Kidney tubule cell (primary cell): Measurements from ENCODE around the gene SEL1L3.
"Not testable (repeated sequence)": the region's sequence is repeated elsewhere in the genome, so short reads cannot be mapped to it uniquely, and the experiment has no call there.

Experiments used
- DNase-seq: peaks from one replicate; pipeline ENCODE4 v3.0.0-alpha.2; 2018; ENCODE audit warnings: low spot score

Gene SEL1L3

GRCh38 chr4:25879587-25879986 lies 16.8 kb upstream of the SEL1L3 start:
- no peak for DNase-seq

- no peak for DNase-seq
Measured at GRCh38 chr4:25879091-25879584, 16.4 kb upstream of the SEL1L3 start.

GRCh38 chr4:25878676-25879075 lies 15.9 kb upstream of the SEL1L3 start:
- DNase-seq, result no peak

GRCh38 chr4:25875281-25875745 lies 12.5 kb upstream of the SEL1L3 start:
- DNase-seq, result no peak

- no peak for DNase-seq
Measured at GRCh38 chr4:25874655-25875054, 11.9 kb upstream of the SEL1L3 start.

GRCh38 chr4:25873632-25874129 lies 10.9 kb upstream of the SEL1L3 start:
- no peak for DNase-seq

- no peak for DNase-seq
Measured at GRCh38 chr4:25872851-25873631, 10.3 kb upstream of the SEL1L3 start.

- no peak for DNase-seq
Measured at GRCh38 chr4:25870081-25870480, 7.3 kb upstream of the SEL1L3 start.

GRCh38 chr4:25867781-25868294 lies 5.0 kb upstream of the SEL1L3 start:
- DNase-seq, result no peak

GRCh38 chr4:25866401-25866800 lies 3.6 kb upstream of the SEL1L3 start:
- DNase-seq, result not testable (repeated sequence)

- DNase-seq, result peak; percentile 98
Measured at GRCh38 chr4:25865586-25865985, 2.8 kb upstream of the SEL1L3 start.

- no peak for DNase-seq
Measured at GRCh38 chr4:25863831-25864418, 1.1 kb upstream of the SEL1L3 start.

GRCh38 chr4:25863347-25863784 lies 578 bp upstream of the SEL1L3 start:
- DNase-seq, result peak; percentile 54

- DNase-seq, result peak; percentile 49
Measured at GRCh38 chr4:25861951-25862410, 807 bp downstream of the SEL1L3 start.

- DNase-seq, result no peak
Measured at GRCh38 chr4:25861280-25861950, 1.4 kb downstream of the SEL1L3 start.

- DNase-seq, result no peak
Measured at GRCh38 chr4:25860586-25861279, 2.1 kb downstream of the SEL1L3 start.

GRCh38 chr4:25859429-25860148 lies 3.2 kb downstream of the SEL1L3 start:
- no peak for DNase-seq

- no peak for DNase-seq
Measured at GRCh38 chr4:25857851-25858400, 4.9 kb downstream of the SEL1L3 start.

GRCh38 chr4:25857403-25857802 lies 5.4 kb downstream of the SEL1L3 start:
- no peak for DNase-seq

GRCh38 chr4:25856756-25857155 lies 6.0 kb downstream of the SEL1L3 start:
- no peak for DNase-seq

GRCh38 chr4:25852103-25852502 lies 10.7 kb downstream of the SEL1L3 start:
- no peak for DNase-seq
